GM15510 (cell line): ENCODE data around the gene CST3.

Experiments
- POLR2A ChIP-seq: IDR thresholded peaks from 3 replicates; pipeline ENCODE4 v1.6.1; 2011; ENCODE audit warnings: borderline replicate concordance; ENCODE audit not compliant: insufficient read length; ENCODE audit errors: extremely low read depth

Gene CST3

GRCh38 chr20:23604306-23604705, 33.4 kb downstream of the CST3 start:
- TF ChIP-seq POLR2A: no peak

DNA sequence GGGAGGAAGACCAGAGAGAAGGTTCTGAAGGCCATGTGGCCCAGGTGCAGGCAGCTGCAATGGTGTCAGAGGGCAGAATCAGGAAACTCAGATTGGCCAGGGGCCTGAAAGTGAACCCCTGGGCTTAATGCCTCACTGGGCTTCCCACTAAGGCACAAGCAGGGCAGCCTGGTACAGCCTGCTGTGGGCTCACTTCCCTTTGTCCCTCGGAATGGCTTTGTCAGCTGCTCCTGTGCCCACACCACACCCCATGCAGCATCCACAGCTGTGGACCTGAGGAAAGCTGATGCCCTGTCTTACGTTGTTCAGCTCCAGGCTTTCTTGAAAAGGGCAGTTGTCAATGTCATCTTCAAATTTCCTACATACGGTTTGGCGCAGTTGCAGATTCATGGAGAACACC, 34.4 kb downstream of the CST3 start:
- no peak for TF ChIP-seq POLR2A

- TF ChIP-seq POLR2A: no peak
These were observed 35.1 kb downstream of the CST3 start for GRCh38 chr20:23602699-23603098.

- no peak for TF ChIP-seq POLR2A
These were observed 35.5 kb downstream of the CST3 start for GRCh38 chr20:23602241-23602640.

GRCh38 chr20:23601715-23602114, 36.0 kb downstream of the CST3 start:
- TF ChIP-seq POLR2A: no peak

GRCh38 chr20:23598481-23598880, 39.3 kb downstream of the CST3 start:
- no peak for TF ChIP-seq POLR2A

- no peak for TF ChIP-seq POLR2A
These were observed 41.0 kb downstream of the CST3 start for GRCh38 chr20:23596579-23597250.

DNA sequence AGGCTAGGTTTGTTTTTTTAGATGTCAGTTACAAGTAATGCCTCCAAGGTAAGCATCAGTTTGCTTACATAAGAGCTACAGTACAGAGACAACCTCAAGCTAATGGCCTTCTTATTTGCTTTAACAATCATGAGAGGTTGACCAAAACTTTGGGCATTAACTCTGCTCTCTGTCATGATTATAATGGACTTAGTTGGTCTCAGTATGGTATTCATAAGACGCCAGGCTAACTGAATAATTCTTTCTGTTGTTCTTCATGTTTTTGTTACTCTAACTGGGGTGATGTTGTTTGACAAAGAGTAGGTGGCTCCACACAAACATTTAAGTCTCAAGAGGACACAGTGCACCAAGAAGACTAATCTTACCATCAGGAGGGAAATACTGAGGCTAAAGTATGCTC, 41.8 kb downstream of the CST3 start:
- no peak for TF ChIP-seq POLR2A

DNA sequence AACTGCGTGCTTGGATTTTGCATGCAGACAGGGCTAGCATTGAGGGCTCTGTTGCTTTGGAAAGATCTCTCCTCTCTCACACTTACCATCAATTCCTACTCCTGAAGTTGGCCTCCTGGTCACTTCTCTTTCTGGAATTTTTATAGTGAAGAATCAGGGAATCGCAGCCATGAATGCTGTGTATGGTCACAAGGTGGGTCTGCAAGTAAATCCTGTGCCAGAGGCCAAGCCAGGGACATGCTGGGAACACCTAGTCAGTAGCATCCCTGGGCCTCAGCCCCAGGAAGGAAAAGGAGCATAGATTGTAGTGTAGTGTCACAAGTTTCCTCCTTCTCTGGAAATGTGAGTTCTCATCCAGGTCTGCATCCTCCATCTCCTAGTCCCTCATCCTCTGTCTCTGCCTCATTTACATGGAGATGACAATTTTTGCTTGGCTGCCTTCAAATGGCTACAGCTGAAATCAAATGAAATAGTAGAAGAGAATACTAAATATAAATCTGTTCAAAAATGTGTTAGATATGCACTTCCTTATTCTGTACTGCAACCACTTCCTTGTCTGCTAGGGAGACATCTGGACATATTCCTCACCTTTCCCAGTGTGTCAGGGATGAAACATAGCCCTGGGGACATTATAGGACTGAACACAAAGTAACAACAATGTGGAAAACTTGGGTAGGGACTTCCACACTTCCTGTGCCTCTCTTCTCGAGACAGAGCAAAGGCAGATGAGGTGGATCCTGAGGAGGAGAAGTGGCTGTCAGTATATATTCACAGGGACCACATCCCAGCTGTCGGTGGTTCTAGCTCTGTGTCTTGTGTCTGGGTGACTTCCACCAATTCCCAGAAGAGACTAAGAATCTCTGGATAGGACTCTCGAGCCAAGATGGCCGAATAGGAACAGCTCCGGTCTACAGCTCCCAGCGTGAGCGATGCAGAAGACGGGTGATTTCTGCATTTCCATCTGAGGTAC, 49.0 kb downstream of the CST3 start:
- TF ChIP-seq POLR2A: no peak

GRCh38 chr20:23587631-23588030, 50.1 kb downstream of the CST3 start:
- TF ChIP-seq POLR2A: no peak

DNA sequence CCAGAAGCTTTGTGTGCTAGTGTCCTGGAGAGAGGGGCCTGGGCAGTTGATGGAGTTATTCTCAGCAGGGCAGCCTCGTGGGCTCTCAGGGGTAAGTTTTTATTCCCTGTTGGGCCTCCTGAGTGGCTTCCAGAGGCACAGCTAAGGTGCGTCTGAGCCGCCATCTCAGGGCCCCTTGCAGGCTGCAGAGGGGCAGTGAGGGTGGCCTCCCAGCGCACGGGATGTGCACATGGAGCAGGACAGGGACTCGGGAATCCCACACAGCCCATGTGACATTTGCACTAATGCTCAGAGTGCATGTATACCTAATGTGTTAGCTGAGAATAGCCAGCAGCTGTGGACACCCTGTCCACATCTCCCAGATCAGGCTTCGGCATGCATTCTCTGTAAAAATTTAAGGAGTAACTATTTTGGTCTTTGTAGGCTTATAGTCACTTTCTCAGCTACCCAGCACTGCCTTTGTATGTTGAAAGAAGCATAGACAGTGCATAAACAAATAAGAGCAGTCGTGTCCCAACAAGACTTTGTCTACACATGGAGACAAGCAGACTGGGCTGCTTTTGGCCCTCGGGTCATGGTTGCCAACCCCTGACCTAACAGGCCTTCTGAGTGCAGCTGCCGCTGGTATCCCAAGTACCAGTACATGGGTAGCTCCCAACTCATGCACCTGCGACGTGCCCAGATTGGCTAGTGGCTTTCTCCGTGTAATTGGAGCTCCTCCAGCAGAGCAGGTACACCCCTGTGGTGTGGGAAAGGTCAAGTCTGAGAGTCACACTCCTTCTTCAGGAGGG, 50.8 kb downstream of the CST3 start:
- no peak for TF ChIP-seq POLR2A

GRCh38 chr20:23585808-23586734, 51.7 kb downstream of the CST3 start:
- TF ChIP-seq POLR2A: no peak

DNA sequence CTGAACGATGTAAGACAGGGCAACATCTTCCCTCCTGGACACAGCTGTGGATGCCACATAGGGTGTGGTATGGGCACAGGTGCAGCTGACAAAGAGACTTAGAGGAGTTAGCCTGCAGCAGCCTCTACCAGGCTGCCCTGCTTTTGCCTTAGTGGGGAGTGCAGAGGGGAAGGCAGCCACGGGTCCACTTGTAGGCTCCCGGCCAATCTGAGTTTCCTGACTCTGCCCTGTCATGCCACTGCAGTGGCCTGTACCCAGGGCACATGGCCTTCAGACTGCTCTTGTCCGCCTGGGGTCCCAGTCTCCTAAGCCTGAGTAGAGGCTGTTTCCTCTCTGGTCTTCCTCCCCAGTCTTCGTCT, 52.3 kb downstream of the CST3 start:
- TF ChIP-seq POLR2A: no peak

DNA sequence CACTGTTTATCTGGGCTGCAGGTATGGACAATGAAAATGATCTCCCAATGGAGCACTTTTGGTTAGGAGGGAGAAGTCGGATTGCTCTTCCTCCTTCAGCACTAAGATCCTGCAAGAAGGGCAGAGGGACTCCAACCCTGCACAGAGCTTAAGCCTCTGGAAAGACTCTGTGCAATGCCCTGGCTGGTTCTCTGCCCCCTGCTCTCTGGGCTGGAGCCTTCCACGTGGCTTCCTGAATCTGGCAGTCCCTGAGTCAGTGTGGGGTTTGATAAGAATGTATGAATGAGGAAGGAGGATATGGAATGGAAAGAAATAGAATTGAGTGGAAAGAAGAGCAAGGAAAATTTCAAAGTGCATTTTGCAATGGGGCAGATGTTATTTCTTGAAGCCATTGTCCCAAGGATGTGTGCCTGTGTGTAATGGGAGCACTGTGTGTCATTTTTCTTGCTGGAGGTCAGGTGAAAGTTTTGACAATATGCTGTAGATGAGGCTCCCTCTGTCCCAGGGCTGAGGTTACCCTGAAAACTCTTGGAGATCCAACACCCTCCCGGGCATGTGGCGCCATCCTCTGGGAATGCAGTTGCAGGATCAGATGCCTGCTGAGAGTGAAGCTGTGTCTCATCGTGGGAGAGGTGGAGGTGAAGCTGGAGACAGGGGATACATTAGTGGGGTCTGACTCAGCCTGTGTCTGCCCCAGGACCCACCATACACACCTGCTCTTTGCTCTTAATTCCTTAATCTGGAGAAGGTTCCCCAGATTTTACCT, 53.1 kb downstream of the CST3 start:
- no peak for TF ChIP-seq POLR2A
